BLaER1 (cell line): ENCODE results near the gene ECPAS.
"Not testable (repeated sequence)": the region's sequence is repeated elsewhere in the genome, so short reads cannot be mapped to it uniquely, and the experiment has no call there.

Experiments used
- H3K27ac ChIP-seq: shearing (Covaris generic); formaldehyde crosslinking; 2 replicates; pipeline ENCODE4 v1.8.1; 2022
- H3K27me3 ChIP-seq: shearing (Covaris generic); formaldehyde crosslinking; 2 replicates; pipeline ENCODE4 v1.8.1; 2022
- H3K36me3 ChIP-seq: shearing (Covaris generic); formaldehyde crosslinking; 2 replicates; pipeline ENCODE4 v1.8.1; 2022
- H3K4me1 ChIP-seq: shearing (Covaris generic); formaldehyde crosslinking; 2 replicates; pipeline ENCODE4 v1.8.1; 2022
- H3K4me2 ChIP-seq: shearing (Covaris generic); formaldehyde crosslinking; 2 replicates; pipeline ENCODE4 v1.8.1; 2022
- H3K4me3 ChIP-seq: shearing (Covaris generic); formaldehyde crosslinking; 2 replicates; pipeline ENCODE4 v1.8.1; 2022
- H3K9ac ChIP-seq: shearing (Covaris generic); formaldehyde crosslinking; 2 replicates; pipeline ENCODE4 v1.8.1; 2022
- H3K9me3 ChIP-seq: shearing (Covaris generic); formaldehyde crosslinking; 2 replicates; pipeline ENCODE4 v1.8.1; 2022
- H4K20me1 ChIP-seq: shearing (Covaris generic); formaldehyde crosslinking; 2 replicates; pipeline ENCODE4 v1.8.1; 2022
- Cebpa-rat ChIP-seq: shearing (Covaris generic); IDR thresholded peaks from 2 replicates; pipeline ENCODE4 v1.8.1; 2022

Gene ECPAS

DNA sequence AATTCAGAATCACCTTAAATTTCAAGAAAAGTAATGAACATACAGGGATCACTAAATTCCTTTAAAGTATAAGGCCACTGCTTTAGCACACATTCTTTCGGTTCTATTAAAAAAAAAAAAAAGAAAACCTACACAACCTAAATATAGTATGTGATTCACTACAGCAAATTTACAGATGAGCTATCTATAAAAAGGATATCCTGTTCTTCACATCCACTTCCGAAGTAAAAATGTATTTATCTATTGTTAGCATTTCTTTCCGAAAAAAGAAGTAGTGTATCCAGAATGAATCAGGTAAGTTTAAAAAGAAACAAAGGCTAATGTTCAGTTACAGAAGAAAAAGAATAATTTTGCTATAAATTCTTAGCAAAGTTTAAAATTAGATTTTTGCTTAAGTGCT lies 70.2 kb downstream of the ECPAS start:
- no peak overlapping the region for H3K4me3 ChIP-seq
- peaks cover 14% of the 10 kb centered on the region for H3K4me1 ChIP-seq
- no peaks in the 10 kb centered on the region for H3K27me3 ChIP-seq
- H4K20me1 ChIP-seq = no peaks in the 10 kb centered on the region
- peak overlapping the region; percentile 38 for H3K4me2 ChIP-seq
- peak overlapping the region; percentile 5; the same call in 1 of the 2 replicates for H3K27ac ChIP-seq
- TF ChIP-seq Cebpa-rat = no peak
- H3K9ac ChIP-seq = no peak overlapping the region
- no peaks in the 10 kb centered on the region for H3K9me3 ChIP-seq
- peaks cover 99% of the 10 kb centered on the region for H3K36me3 ChIP-seq

DNA sequence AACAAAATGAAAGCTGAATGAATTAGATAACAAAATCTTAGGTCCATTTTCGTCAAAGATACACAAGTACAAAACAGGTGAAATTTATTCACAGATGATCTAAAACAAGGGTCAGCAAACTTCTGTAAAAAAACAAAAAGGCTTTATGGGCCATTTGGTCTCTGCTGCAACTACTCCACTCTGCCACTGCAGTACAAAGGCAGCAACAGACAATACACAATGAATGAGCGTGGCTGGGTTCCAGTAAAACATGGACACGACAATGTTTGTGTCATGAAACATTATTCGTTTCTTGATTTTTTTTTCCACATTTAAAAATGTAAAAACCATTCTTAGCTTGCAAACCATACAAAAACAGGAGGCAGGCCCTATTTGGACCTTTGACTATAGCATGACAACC lies 71.9 kb downstream of the ECPAS start:
- Histone ChIP-seq H3K9me3 (no peaks in the 10 kb centered on the region), H4K20me1 (no peaks in the 10 kb centered on the region), H3K27ac (no peak overlapping the region), H3K4me3 (no peak overlapping the region), H3K4me2 (no peak overlapping the region), H3K36me3 (peaks cover 99% of the 10 kb centered on the region), H3K4me1 (peaks cover 14% of the 10 kb centered on the region), H3K9ac (no peak overlapping the region), H3K27me3 (no peaks in the 10 kb centered on the region)
- TF ChIP-seq Cebpa-rat = no peak

DNA sequence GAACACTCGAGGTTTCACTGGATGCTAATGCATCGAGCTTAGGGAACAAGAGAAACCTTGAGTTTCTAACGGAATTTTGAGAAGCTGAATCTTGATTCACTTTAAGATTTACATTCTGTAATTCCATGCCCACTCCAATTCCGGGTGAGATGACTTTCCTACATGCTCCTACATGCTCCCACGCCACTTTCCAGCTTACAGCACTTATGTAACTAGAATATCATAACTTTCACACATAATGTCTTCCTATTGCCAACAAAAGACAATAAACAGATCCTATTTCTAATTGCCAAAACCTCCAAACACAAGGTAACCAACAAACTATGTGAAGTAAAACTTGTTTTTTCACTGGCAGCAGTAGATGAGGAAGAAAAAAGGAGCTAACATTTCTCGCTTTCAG lies 72.9 kb downstream of the ECPAS start:
- H4K20me1 ChIP-seq = no peaks in the 10 kb centered on the region

DNA sequence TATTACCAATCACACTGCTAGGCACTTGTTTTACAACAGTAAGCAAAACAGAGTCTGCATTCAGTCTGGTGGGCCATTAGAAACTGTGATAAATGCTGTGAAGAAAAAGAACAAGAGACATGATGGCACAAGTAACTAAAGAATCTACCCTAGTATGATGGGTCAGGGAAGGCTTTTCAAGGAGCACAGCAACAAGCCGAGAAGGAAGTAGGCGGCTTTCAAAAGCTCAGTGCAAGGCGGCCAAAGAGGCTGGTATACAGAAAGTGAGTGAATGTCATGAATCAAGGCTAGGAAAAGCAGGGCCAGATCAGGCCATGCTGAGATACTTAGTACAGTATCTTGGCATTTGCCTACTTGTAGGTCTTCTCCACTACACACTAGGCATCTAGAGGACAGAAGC lies 76.4 kb downstream of the ECPAS start:
- H4K20me1 ChIP-seq = no peaks in the 10 kb centered on the region
- H3K9ac ChIP-seq = no peak overlapping the region
- no peaks in the 10 kb centered on the region for H3K27me3 ChIP-seq
- H3K36me3 ChIP-seq = peaks cover 97% of the 10 kb centered on the region
- no peak for TF ChIP-seq Cebpa-rat
- H3K27ac ChIP-seq = no peak overlapping the region
- no peak overlapping the region for H3K4me3 ChIP-seq
- H3K4me1 ChIP-seq = no peaks in the 10 kb centered on the region
- no peak overlapping the region for H3K4me2 ChIP-seq
- peaks cover 37% of the 10 kb centered on the region for H3K9me3 ChIP-seq

More for the DNA sequence above, 72.9 kb downstream of the ECPAS start:
- H3K4me1 ChIP-seq = peaks cover 14% of the 10 kb centered on the region
- no peak for TF ChIP-seq Cebpa-rat
- no peak overlapping the region for H3K4me2 ChIP-seq
- peaks cover 8% of the 10 kb centered on the region; the same call in 1 of the 2 replicates for H3K9me3 ChIP-seq
- no peak overlapping the region for H3K4me3 ChIP-seq
- H3K27me3 ChIP-seq = no peaks in the 10 kb centered on the region
- no peak overlapping the region for H3K27ac ChIP-seq
- peaks cover 99% of the 10 kb centered on the region for H3K36me3 ChIP-seq
- no peak overlapping the region for H3K9ac ChIP-seq

DNA sequence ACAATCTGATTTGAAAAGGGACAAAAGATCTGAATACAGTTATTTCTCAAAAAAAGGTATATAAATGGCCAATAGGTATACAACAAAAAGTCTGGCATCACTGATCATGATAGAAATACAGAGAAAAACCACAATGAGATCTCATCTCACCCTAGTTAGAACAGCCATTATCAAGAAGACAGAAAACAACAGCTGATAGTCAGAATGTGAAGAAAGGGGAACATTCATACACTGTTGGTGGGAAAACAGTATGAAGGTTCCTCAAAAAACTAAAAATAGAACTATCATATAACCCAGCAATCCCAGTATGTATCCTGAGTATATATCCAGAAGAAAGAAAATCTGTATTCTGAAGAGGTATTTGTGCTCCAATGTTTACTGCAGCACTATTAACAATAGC lies 78.5 kb downstream of the ECPAS start:
- Histone ChIP-seq H3K9me3 (peaks cover 57% of the 10 kb centered on the region), H3K36me3 (peaks cover 96% of the 10 kb centered on the region), H4K20me1 (no peaks in the 10 kb centered on the region), H3K27me3 (no peaks in the 10 kb centered on the region), H3K9ac (no peak overlapping the region), H3K27ac (no peak overlapping the region), H3K4me3 (no peak overlapping the region), H3K4me2 (no peak overlapping the region), H3K4me1 (no peaks in the 10 kb centered on the region)
- TF ChIP-seq Cebpa-rat = no peak

DNA sequence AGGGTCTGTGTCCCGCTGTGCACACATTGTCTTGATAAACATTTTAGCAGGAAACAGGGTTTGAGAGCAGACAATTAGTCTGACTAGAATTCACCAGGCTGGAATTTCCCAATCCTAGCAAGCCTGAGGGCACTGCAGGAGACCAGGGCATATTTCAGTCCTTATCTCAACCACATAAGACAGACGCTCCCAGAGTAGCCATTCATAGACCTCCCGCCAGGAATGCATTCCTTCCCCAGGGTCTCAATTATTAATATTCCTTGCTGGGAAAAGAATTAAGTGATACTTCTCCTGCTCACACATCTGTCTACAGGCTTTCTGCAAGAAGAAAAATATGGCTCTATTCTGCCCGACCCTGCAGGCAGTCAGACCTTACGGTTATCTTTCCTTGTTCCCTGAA lies 82.7 kb downstream of the ECPAS start:
- H3K4me3 ChIP-seq, H3K9ac ChIP-seq, H4K20me1 ChIP-seq, H3K27ac ChIP-seq, H3K4me2 ChIP-seq, H3K4me1 ChIP-seq, H3K27me3 ChIP-seq: not testable (repeated sequence)
- H3K36me3 ChIP-seq = peaks cover 93% of the 10 kb centered on the region
- peaks cover 62% of the 10 kb centered on the region for H3K9me3 ChIP-seq

DNA sequence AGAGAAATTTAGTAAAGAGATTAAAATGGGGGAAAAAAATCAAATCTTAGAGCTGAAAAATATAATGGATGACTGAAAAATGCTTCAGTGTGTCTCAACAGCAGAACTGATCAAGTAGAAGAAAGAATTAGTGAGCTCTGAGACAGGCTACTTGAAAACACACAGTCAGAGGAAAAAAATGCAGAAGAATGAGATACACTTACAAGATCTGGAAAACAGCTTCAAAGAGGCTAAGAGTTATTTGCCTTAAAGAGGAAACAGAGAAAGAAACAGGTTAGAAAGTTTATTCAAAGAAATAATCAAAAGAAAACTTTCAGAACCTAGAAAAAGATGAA lies 83.7 kb downstream of the ECPAS start:
- no peak for TF ChIP-seq Cebpa-rat
- Histone ChIP-seq H3K4me1 (no peaks in the 10 kb centered on the region), H4K20me1 (no peaks in the 10 kb centered on the region), H3K27ac (no peak overlapping the region), H3K36me3 (peaks cover 93% of the 10 kb centered on the region), H3K4me3 (no peak overlapping the region), H3K27me3 (no peaks in the 10 kb centered on the region), H3K9me3 (peaks cover 53% of the 10 kb centered on the region), H3K4me2 (no peak overlapping the region), H3K9ac (no peak overlapping the region)

DNA sequence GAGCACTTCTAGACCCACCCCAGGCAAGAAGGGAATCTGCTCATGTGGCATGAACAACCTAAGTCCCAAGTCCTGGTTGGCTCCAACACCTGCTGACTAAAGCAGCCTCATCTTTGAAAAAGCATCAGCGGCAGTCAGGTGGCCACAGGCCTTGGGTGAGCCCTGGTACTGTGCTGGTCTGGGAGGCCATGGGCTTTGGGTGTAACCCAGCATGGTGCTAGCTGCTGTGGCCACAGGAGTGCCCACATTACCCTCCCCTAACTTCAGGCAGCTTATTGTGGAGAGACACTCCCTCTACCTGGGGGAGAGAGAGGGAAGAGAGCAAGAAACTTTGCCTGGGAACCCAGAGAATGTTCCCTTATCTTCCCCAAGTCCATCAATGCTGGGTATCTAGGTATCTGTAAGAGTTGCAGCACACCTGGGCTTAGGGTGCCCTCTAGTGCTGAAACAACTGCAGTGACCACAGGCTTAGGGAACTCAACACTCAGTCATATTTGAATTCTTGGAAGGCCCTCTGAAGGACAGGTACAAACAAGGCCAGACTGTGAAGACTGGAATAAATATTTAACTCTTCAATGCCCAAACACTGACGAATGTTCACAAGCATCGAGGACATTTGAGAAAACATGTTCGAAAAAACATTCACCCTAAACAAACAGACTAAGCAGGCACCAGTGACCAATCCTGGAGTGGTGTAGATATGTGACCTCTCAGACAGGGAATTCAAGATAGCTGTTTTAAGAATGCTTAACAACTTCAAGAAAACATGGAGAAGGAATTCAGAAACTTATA lies 84.2 kb downstream of the ECPAS start:
- Histone ChIP-seq H3K9me3 (peaks cover 47% of the 10 kb centered on the region), H3K27ac (no peak overlapping the region), H3K4me1 (no peaks in the 10 kb centered on the region), H3K4me2 (no peak overlapping the region), H3K4me3 (no peak overlapping the region), H3K27me3 (no peaks in the 10 kb centered on the region), H3K9ac (no peak overlapping the region), H4K20me1 (no peaks in the 10 kb centered on the region), H3K36me3 (peaks cover 93% of the 10 kb centered on the region)
- no peak for TF ChIP-seq Cebpa-rat

DNA sequence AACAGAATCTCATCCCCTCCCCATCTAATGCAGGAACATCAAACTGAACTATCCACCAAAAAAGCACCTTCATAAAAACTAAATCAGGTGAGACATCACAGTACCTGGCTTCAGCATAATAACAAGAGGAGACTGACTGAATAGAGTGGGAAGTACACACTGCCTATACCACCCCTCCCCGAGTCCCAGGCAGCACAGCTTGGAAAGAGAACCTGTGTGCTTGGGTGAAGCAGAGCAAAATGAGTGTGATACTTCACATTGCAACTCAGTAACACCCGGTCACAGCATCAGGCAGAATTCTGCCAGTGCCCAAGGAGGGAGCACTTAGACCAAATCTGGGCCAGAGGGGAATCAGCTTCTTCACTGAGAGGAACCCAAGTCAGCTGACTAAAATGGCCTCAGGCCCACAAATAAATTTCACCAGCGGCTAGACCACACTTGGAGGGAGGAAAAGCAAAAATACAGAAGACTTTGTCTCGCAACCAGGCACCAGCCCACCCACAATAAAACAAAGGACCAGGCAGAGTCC lies 84.9 kb downstream of the ECPAS start:
- Histone ChIP-seq H3K9me3 (peaks cover 40% of the 10 kb centered on the region), H3K4me1 (no peaks in the 10 kb centered on the region)
- TF ChIP-seq Cebpa-rat = no peak

DNA sequence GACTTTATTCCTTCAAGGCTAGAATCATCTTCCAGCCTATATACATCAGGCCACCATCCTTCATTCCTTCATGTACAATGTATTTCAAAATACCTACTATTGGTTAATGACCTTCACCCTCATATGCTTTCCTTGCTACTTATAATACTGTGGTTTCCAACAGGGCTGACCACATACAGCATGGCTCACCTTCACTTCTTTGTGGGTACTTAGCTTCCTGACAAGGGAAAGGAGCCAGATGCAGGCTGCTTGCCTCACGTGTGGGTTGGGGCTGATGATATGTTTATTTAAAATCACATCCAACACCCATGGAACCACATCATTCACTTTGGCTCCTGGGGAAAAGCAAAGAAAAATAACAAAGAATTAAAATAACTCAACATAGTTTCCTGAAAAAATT lies 90.2 kb downstream of the ECPAS start:
- Histone ChIP-seq H3K4me2 (no peak overlapping the region), H3K27me3 (no peaks in the 10 kb centered on the region), H3K4me1 (no peaks in the 10 kb centered on the region), H4K20me1 (no peaks in the 10 kb centered on the region), H3K9me3 (no peaks in the 10 kb centered on the region), H3K9ac (no peak overlapping the region), H3K36me3 (peaks cover 97% of the 10 kb centered on the region), H3K4me3 (no peak overlapping the region), H3K27ac (no peak overlapping the region)
- no peak for TF ChIP-seq Cebpa-rat

More for the DNA sequence above, 84.9 kb downstream of the ECPAS start:
- peaks cover 93% of the 10 kb centered on the region for H3K36me3 ChIP-seq
- no peaks in the 10 kb centered on the region for H4K20me1 ChIP-seq
- no peaks in the 10 kb centered on the region for H3K27me3 ChIP-seq
- H3K4me3 ChIP-seq = no peak overlapping the region
- no peak overlapping the region for H3K27ac ChIP-seq
- no peak overlapping the region for H3K4me2 ChIP-seq
- H3K9ac ChIP-seq = no peak overlapping the region
